Ovary (tissue), 3 donors: ENCODE data around the gene SSRP1.

Experiments used
- POLR2A ChIP-seq: fragments of 450-650 bp; IDR thresholded peaks from one replicate; pipeline ENCODE4 v1.6.1; 2017; ENCODE audit warnings: antibody characterized with exemption, mild to moderate bottlenecking, moderate library complexity
- TF ChIP-seq, protein P1 (sequence below), 3 donors: fragments of 450-650 bp in 2 of 3; fragments of 200-600 bp in 1 of 3; IDR thresholded peaks; one replicate each; pipeline versions ENCODE4 v1.5.1 to v1.8.0; 2016 to 2022; ENCODE audit warnings: antibody characterized with exemption in 3 of 3, mild to moderate bottlenecking in 1 of 3
- donor health status: DM: no; HTN: no; CAD: no.

DNA sequence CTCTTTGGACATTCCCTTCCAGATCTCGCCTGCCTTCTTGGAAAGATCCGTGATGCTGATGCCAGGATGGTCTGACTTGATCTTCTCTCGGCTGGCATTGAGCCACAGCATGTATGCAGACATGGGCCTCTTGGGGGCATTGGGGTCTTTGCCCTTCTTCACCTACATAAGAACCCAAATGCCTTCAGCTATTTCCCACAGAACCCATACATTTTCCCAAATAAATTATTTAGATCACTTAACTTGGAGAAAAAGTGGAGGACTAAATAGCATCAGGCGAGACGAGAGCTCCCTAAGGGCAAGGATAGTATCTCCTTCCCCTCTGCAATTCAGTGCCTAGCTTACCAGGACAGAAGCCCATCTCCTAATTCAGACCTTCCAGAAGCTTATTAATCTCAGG lies 8.0 kb downstream of the SSRP1 start:
- TF ChIP-seq, protein P1, sequence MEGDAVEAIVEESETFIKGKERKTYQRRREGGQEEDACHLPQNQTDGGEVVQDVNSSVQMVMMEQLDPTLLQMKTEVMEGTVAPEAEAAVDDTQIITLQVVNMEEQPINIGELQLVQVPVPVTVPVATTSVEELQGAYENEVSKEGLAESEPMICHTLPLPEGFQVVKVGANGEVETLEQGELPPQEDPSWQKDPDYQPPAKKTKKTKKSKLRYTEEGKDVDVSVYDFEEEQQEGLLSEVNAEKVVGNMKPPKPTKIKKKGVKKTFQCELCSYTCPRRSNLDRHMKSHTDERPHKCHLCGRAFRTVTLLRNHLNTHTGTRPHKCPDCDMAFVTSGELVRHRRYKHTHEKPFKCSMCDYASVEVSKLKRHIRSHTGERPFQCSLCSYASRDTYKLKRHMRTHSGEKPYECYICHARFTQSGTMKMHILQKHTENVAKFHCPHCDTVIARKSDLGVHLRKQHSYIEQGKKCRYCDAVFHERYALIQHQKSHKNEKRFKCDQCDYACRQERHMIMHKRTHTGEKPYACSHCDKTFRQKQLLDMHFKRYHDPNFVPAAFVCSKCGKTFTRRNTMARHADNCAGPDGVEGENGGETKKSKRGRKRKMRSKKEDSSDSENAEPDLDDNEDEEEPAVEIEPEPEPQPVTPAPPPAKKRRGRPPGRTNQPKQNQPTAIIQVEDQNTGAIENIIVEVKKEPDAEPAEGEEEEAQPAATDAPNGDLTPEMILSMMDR (IDR thresholded peaks at IDR 0.05): no peak
- no peak for TF ChIP-seq POLR2A
